GM11168 (cell line): ENCODE results near the gene PHC1.
"Not testable (repeated sequence)": the region's sequence is repeated elsewhere in the genome, so short reads cannot be mapped to it uniquely, and the experiment has no call there.

Source experiments
- in situ Hi-C: fragments of 300-500 bp; cut with MboI; formaldehyde crosslinking; loops from one replicate; pipeline ENCODE4 v1.12.0; 2022; ENCODE audit warnings: low sequenced_read_pairs; ENCODE audit not compliant: unreplicated experiment

The PHC1 gene

DNA sequence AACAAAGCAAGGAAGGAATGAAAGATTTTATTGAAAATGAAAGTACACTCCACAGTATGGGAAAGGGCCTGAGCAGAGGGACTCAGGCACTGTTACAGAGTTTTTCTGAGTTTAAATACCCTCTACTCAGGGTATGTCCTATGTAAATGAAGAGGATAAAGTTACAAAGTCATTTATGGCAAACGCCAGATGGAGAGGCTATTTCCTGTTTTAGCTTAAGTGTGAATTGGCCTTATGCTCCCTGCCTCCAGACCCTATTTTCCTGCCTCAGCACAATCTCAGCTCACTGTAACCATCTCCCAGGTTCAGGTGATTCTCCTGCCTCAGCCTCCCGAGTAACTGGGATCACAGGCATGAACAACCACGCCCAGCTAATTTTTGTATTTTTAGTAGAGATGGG lies 6.8 kb upstream of the PHC1 start:
- in situ Hi-C loops, result no loop called here

DNA sequence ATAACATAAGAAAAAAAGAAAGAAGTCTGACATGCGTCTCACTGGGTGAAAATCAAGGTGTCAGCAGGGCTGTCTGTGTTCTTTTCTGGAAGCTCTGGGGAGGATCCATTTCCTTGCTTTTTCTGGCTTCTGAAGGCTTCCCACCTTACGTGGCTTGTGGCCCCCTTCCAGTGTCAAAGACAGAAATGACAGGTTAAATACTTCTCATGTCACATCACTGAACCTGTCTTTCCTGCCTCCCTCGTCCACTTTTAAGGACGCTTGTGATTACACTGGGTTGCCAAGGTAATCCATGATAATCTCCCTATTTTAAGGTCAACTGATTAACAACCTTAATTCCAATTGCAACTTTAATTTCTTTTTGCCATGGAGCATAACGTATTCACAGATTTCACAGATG lies 4.6 kb upstream of the PHC1 start:
- in situ Hi-C loops, result no loop called here

DNA sequence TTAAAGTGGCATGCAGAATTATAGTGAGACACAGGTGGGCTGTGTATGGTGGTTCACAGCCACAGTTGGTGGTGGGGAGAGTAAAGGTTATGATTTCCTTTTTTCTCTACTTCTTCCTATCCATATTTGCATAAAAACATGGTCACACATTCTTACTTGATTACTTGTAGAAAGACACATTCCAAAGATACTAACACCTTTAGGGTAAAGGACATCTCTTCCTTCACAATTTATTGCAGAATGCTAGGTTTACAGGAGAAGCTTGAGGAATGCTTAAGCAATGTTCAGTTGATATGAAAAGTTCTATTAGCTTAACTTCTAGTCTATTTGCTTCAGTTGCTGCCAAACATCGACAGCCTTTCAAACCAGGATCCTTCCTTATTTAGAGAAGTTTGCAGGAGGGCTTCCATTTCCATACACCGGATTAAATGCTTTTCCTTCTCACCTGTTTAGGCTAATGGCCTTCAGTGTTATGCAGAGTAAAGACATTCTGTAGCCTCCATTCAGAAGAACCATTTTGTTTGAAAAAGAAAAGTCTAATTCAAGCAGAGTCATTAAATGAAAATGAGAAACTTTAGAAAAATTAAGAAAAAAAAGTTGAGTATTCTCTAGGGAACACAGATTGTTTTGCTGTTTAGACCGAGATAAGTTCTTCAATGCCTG lies 2.6 kb upstream of the PHC1 start:
- in situ Hi-C loops, result no loop called here

DNA sequence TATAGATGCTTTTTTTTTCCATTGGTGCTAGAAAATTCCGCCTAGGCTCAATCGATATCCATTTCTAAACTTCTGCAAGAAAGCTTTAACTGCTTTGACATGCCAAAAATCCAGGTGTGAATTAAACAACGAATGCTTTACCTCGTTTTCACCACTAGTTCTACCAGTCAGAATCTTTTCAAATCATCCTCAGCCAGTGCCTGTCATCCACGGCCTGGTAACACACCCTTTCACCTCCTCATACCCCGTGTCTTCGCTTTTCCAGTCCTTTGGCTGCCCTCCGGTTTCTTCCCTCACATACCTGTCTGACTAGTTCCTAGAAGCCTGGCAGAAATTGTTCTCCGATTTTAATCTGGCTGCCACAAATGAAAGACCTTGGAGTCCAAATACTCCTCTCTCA lies 1.4 kb upstream of the PHC1 start:
- in situ Hi-C loops, result no loop called here

DNA sequence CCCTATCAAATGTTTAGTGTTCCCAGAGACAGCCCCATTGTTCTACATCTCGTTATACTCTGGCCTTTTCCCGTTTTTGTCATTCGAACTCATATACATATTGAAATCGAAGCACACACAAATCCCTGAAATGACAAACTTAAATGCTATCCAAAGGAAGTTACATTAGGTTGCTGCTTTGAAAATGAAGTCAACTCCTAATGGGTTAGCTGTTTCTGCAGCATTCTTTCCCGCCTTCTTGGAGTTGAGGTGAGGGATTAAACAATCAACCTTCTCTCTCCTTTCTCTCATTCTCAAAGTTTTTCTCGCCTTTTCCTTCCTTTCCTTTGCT lies 642 bp upstream of the PHC1 start:
- in situ Hi-C loops, result no loop called here

DNA sequence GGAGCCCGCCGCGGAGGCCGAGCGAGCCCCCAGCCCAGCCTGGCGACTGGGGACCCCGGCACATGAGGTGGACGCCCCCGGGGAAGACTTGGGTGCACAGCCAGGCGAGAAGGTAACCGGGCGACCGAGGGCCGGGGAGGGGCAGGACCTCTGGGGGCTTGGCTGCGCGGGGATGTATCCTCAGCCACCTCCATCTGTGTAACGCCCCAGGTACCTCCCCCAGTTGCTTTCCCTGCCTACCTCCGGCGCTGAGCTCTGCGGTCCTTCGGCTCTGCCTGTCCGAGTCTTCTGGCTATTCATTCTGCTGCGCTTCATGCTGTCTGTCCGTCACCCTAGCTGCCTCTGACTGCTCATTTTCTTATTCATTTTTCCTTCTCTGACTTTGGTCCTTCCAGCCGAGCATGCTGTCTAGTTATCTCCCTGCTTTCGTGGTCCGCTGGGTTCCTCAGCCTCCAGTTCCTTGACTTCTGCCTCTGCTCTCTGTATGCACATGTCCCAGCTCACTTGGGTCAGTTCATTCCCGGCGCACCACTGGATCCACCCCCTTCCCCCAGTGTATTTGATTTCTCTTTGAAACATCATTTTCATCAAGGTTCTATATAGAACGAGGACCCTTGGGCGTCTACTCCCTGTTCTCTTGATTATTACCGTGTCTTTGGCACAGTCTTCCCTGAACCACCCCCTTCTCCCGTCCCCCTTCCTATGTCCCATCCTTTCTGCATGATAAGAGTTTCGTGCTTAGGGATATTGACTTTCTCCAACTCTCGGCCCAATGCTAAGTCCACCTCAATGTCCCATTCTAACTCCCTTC lies 612 bp downstream of the PHC1 start:
- in situ Hi-C loops, result no loop called here

DNA sequence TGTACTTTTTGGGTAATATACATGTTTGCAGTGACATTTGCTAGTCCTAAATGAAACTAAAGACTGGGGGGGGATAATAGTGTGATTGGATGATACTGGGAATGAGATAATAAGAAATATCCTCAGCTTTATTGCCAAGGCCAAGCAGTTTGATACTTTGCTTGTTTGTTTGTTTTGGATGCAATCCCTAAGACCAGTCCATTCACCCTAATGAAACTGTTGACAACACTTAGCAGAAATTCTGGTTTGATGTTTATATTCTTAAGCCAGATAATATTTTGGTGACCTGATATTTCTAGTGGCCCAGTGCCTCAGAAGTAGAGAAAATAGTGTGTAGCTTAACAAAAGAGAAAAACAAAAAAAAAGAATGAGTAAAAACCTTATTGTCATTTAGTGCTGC lies 1.8 kb downstream of the PHC1 start:
- in situ Hi-C loops, result no loop called here

DNA sequence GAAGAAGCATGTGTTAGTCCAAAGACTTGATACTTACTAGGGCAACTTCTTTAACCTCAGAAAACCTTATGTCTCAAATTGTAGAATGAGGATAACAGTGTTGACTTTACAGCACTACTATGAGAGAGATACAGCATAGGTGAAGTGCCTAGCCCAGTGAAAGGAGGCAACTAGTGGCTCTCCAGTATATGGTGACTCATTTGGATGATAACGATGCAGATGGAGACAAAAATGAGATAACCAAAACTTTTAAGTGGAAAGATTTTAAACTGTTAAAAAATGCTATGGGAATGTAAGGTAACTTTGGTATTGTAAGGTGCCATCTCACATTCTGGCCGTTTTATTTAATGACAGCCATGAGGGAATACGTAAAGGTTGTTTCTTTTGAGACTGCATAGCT lies 2.7 kb downstream of the PHC1 start:
- in situ Hi-C loops, result no loop called here

DNA sequence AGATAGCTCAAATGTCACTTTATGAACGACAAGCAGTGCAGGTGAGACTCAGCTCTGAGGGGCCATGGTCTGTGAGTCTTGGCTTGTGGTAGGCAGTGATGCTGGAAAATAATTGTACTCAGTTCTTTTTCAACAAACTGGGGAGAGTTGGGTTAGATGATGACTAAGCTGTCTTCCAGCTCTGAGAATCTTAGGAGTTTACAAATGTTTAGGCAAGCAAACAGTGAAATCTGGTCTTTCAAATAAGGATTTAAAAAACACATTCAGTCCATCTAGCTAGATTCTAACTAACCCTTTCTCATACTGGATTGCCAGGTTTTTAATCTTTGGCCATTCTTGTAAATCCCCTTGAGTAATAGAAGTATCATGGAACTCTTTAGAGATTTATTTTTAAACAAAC lies 3.4 kb downstream of the PHC1 start:
- in situ Hi-C loops, result no loop called here

DNA sequence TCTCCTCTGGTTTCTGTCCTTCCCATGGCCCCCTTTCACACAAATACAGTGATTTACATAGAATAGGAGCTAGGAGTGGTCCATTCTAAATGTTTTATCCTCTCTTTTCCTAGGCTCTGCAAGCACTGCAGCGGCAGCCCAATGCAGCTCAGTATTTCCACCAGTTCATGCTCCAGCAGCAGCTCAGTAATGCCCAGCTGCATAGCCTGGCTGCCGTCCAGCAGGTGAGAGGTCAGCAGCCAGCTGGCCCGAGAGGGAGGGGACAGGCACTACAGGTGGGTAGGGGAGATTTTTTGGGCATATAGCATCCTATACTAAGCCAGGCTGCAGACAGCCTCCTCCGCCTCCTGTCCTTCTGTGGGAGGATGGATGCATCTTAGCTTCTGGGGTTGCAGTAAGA lies 5.3 kb downstream of the PHC1 start:
- in situ Hi-C loops, result not testable (repeated sequence)

DNA sequence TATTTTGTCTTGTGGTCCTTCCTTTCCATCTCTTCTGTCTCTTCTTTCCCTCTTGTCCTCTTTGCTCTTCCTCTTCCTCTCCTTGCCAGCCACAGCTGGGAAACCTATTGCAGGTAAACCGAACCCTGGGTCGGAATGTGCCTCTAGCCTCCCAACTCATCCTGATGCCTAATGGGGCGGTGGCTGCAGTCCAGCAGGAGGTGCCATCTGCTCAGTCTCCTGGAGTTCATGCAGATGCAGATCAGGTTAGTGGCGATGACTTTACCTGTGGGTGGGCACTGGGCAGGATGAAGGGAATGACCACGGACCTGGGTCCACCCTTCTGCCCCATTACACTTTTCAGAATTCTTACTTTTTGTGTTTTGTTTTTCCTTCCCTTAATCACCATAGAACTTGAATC lies 8.2 kb downstream of the PHC1 start:
- in situ Hi-C loops, result no loop called here

DNA sequence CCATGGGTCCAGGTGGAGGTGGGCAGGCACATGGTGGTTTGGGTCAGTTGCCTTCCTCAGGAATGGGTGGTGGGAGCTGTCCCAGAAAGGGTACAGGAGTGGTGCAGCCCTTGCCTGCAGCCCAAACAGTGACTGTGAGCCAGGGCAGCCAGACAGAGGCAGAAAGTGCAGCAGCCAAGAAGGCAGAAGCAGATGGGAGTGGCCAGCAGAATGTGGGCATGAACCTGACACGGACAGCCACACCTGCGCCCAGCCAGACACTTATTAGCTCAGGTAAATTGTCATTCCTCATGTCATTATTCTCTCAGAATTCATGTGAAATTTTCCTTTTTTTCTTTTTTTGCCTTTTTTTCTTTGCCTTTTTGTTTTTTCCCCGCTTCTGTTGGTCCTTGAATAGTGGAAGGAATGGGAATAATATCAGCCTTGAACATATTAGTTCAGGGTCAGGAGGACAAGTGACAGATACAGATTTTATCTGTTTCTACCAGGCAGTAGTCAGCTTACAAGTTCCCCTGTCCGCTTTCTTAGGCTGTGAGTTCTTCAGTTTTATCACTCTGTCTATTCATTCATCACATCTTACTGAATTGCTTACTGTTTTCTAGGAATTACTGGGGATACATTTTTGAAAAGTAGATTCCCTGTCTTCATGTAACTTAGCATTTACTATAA lies 16.5 kb downstream of the PHC1 start:
- in situ Hi-C loops, result not testable (repeated sequence)

DNA sequence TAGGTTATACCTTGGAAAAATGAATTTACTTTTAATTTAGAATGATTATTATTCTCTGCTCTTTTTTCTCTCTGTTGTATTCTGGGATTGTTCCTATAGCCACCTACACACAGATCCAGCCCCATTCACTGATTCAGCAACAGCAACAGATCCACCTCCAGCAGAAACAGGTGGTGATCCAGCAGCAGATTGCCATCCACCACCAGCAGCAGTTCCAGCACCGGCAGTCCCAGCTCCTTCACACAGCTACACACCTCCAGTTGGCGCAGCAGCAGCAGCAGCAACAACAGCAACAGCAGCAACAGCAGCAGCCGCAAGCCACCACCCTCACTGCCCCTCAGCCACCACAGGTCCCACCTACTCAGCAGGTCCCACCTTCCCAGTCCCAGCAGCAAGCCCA lies 18.2 kb downstream of the PHC1 start:
- in situ Hi-C loops, result not testable (repeated sequence)

DNA sequence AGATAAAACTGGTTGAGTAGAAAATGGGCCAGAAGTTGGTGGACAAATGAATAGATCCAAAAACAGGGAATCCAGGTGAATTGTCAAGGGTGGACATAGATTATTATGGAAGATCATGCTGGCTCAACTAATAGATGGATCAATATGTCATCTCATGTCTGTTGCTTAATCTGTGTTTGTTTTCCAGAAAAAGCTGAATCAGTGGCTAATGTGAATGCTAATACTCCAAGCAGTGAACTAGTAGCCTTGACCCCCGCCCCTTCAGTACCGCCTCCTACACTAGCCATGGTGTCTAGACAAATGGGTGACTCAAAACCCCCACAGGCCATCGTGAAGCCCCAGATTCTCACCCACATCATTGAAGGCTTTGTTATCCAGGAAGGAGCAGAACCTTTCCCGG lies 19.8 kb downstream of the PHC1 start:
- in situ Hi-C loops, result not testable (repeated sequence)

DNA sequence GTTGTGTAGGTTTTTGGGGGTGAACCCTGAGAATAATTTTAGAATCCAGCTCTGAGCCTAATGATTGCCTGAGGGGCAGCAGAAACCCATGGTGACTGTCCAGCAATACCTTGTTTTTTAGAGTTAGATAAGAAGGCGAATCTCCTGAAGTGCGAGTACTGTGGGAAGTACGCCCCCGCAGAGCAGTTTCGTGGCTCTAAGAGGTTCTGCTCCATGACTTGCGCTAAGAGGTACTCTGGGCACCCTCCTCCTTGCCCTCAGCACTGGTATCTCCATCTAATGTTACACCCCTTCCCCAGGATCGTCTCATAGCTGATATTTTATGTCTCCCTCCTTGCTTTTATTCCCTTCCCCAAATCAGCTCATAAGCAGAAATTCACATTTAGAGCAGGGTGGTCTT lies 22.4 kb downstream of the PHC1 start:
- in situ Hi-C loops, result no loop called here

DNA sequence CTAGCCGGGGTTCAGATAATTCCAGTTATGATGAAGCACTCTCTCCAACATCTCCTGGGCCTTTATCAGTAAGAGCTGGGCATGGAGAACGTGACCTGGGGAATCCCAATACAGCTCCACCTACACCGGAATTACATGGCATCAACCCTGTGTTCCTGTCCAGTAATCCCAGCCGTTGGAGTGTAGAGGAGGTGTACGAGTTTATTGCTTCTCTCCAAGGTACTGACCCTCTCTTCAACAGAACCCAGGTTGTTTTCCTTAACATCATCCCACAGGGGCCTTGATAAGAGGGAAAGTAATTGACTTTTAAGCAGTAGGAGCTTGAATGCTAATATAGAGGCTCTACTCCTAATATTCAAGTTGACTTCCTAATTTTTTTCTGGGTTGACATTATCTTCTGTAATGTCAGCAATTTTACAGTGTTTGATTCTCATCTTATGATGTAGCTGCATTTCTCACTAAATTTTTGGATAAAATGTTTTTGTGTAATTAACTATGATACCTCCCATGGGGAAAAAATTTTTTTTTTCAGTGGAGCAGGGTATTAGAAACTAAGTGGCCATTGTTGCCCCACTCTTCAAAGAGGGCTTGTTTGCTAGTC lies 23.6 kb downstream of the PHC1 start:
- in situ Hi-C loops, result not testable (repeated sequence)

DNA sequence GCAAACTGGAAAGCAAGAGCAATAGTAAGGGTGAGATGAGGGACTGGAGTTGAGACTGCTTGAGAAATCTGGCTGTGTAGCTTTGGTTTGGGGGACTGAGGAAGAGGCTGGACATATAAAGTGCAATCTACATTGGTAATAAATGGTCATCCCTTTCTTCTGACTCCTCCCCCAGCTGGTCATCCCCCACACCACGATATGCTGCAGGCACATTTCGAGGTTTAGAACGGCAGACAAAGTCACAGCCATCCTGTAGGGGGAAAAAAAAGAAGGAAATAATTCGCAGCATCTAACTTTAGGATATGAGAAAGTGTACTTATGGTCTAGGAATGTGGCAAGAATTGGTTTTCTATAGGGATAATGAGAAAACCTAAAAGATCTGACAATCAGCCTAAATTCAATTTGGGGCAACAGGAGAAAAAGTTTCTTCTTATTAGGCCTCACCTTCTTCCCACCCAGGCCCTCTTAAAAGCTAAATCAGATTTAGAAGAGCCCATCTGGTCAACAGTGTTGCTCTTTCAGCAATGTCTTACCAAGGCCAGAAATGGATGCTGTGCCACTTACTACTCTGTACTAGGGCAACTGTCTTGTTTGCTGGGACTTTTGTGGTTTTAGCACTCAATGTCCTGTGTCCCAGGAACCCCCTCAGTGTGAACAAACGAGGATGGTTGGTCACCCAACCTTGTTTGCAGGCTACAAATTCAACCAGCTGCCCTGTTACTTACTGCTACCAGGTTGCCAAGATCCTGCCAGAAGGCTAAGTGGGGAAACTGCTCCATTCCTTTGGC lies 27.6 kb downstream of the PHC1 start:
- in situ Hi-C loops, result no loop called here

DNA sequence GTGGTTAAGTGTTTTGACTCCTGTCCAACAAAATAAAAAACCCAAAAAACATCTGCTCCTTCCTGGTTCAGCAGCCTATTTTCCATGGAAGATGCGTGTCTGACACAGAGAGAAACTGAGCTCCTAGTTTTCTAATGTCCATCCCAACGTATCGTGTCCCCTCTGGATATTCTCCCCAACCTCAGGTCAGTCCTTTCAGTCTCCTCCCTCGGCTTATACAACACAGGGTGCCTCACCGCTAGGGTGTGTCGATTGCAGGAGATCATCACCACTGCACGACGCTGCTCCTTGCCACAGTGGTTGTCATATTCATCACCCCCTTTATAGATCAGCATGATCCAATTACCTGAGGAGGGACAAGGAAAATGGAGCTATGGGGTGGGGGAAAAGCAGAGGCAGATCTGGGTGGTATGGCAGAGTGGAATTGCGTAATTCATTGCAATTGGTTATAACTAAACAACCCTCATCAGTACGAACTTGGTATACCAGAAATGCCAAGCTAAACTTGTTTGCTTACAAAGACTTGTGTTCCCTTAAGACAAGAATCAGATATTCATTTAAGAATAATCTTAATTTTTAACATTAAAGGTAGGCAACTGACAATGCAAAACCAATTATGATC lies 29.4 kb downstream of the PHC1 start:
- in situ Hi-C loops, result no loop called here

DNA sequence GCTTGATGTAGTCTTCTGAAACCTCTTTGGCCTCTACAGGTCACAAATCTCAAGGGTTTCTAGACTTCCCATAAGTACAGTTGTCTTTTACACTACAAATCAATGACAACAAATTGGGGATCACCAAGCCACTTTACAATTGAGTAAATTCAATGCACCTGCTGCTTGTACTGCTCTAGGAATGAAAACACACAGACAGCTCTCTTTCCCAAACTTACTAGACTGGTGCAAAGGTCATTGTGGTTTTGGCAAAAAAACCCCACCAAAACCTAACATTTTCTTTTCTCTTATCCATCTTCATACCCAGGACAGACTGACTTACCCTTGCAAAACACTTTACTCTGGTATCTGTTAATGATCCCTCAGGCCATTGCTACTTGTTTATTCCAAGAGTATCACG lies 32.4 kb downstream of the PHC1 start:
- in situ Hi-C loops, result no loop called here

DNA sequence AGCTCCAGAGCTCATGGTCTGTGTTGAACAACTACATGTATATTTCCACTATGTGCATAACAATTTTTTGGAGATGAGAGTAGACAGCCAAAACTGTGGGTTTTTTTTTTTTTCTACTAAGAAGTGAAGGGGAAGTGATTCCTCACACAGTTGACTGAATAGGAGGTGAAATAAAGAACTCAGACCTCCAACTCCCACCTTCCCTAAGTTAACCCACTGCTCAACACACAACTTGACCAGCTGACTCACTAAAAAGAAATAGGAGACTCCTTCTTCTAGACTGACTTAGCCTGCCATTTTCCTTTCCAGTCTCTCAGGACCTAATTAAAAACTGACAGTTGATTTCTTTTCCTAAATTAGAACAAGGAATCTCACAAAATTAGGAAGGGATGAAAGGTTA lies 33.4 kb downstream of the PHC1 start:
- in situ Hi-C loops, result no loop called here
